Central memory CD4-positive, alpha-beta T cell (primary cell): Measurements from ENCODE around the gene RGCC.
"Not testable (repeated sequence)": the region's sequence is repeated elsewhere in the genome, so short reads cannot be mapped to it uniquely, and the experiment has no call there.

Experiments used
- DNase-seq: peaks from one replicate; pipeline ENCODE4 v3.0.0; 2022
- total RNA-seq, 3 experiments: gene quantifications; one replicate each; lab custom pipeline; 2026; lab: John Stamatoyannopoulos, UW

RGCC gene
- 98.6 to 314 (median 161) reads per million in 3 experiments for total RNA-seq

- peak; percentile 97 for DNase-seq
Measured at GRCh38 chr13:41456768-41457588, at the start of gene RGCC. TSS of gene RGCC (plus strand) at chr13:41457550. CDS start at chr13:41457708, 158 bp downstream.

GRCh38 chr13:41408121-41408520 lies 49.2 kb upstream of the RGCC start:
- DNase-seq, result no peak

- no peak for DNase-seq
Measured at GRCh38 chr13:41408746-41409145, 48.6 kb upstream of the RGCC start.

- DNase-seq, result no peak
Measured at GRCh38 chr13:41409611-41410010, 47.7 kb upstream of the RGCC start.

GRCh38 chr13:41411060-41411459 lies 46.3 kb upstream of the RGCC start:
- no peak for DNase-seq

DNA sequence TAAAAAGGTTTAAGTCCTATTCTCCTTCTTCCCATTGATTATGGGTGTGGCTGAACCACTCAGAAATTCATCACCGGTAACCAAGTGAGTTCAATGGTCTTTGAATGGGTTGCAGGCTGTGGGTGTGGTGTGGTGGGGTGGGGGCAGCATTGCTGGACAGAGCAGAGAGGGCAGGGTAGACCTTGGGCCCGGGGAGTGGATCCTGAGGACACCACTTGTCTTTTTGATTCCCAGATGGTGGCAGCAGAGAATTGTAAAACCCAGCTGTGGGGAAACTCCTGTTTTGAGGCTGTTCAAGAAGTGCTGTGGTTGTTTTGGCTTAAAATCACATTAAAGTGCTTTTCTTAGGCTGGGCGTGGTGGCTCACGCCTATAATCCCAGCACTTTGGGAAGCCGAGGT lies 45.8 kb upstream of the RGCC start:
- DNase-seq, result peak; percentile 22

DNA sequence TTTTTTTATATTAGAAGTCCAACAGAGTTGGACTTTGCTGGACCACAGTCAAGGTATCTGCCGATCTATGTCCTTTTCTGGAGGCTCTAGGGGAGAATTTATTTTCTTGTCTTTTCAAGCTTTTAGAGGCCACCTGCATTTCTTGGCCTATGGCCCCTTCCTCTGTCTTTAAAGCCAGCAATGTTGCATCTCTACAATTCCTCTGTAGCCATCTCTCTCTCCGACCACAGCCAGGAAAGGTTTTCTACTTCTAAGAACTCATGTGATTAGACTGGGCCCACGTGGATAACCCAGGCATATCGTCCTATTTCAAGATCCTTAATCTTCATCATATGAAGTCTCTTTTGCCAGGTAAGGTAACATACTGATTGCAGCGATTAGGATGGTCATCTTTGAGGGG lies 43.5 kb upstream of the RGCC start:
- no peak for DNase-seq

DNA sequence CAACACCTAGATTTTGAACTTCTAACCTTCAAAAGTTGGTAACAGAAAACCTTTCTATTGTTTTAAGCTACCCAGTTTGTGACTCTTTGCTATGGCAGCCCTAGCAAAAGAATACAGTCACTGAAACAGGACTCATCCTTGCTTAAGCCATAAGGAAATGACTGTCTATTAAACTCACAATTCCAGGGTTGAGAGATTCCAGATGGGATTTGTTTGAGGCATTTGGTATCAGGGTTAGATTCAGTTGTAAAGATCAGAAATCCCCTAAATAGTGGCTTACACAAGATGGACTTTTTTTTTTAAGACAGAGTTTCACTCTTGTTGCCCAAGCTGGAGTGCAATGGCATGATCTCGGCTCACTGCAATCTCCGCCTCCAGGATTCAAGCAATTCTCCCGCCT lies 41.1 kb upstream of the RGCC start:
- no peak for DNase-seq

GRCh38 chr13:41418027-41418426 lies 39.3 kb upstream of the RGCC start:
- DNase-seq, result no peak

- no peak for DNase-seq
Measured at GRCh38 chr13:41418731-41419130, 38.6 kb upstream of the RGCC start.

- no peak for DNase-seq
Measured at GRCh38 chr13:41419206-41419605, 38.1 kb upstream of the RGCC start.

GRCh38 chr13:41420146-41420545 lies 37.2 kb upstream of the RGCC start:
- no peak for DNase-seq

- DNase-seq, result not testable (repeated sequence)
Measured at GRCh38 chr13:41421330-41421729, 36.0 kb upstream of the RGCC start.

DNA sequence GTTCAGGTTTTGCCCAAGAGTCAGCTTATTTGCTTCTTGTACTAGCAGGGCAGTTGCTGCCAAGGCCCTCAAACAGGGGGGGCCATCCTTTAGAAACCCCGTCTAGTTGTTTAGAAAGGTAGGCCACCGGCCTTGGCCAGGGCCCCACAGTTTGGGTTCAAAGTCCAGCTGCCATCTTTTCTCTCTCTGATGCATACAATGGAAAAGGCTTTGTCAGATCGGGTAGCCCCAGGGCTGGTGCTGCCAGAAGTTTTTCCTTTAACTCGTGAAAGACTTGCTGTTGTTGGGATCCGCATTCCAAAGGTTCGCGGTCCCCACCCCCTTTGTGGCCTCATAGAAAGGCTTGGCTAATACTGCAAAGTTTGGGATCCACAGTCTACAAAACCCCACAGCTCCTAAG lies 35.4 kb upstream of the RGCC start:
- DNase-seq, result not testable (repeated sequence)

GRCh38 chr13:41423259-41423658 lies 34.1 kb upstream of the RGCC start:
- DNase-seq, result not testable (repeated sequence)

GRCh38 chr13:41424675-41425074 lies 32.7 kb upstream of the RGCC start:
- not testable (repeated sequence) for DNase-seq

DNA sequence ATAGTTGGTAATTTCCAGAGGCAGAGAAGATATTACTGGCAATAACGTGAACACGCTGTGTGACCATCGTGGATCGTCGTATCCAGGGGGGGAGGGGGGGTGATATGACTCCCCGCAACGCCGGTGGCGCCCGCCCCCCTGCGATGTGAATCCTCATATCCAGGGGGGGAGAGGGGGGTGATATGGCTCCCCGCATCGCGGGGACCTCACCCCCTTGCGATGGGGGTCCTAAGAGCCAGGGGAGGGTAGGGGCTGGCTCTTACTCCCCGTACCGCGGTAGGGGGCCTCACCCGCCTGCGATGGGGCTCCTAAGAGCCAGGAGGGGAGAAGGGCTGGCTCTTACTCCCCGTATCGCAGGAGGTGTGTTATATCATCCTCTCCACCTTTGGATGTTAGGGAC lies 31.3 kb upstream of the RGCC start:
- DNase-seq, result no peak

DNA sequence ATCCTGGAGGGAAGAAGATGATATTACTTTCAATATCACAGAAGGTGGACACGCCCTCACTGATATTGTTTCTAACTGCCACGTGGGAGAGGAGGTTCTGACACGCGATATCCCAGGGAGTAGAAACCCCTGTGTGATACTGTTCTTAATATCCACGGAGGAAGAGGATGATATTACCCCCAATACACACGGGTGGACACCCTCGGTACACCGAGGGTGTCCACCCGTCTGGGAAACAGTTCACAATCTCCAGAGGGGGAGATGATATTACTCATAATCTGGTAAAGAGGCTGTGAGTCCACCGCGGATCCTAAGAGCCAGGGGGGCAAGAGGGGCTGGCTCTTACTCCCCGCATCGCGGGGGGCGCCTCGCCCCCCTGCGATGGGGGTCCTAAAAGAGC lies 29.7 kb upstream of the RGCC start:
- DNase-seq, result no peak

- no peak for DNase-seq
Measured at GRCh38 chr13:41428155-41428554, 29.2 kb upstream of the RGCC start.

DNA sequence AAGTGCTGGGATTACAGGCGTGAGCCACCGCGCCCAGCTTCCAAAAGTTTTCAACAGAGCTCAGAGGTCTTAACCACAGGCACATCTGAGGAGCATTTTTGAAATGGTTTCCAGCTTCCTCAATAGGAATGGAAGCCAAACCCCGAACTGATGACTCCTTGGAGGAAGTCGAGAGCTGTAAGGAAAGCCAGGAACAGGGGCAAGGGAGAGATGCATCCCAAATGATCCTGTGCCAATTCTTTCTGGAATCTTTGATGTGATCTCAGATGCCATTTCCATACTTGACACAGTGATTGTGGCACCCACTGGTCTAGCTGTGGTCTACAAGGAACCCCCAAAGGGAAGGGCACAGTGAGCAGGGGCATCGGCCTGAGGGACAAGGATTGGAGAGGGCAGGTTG lies 23.3 kb upstream of the RGCC start:
- not testable (repeated sequence) for DNase-seq

- DNase-seq, result no peak
Measured at GRCh38 chr13:41434831-41435520, 22.4 kb upstream of the RGCC start.

- no peak for DNase-seq
Measured at GRCh38 chr13:41443969-41444368, 13.4 kb upstream of the RGCC start.

- no peak for DNase-seq
Measured at GRCh38 chr13:41452462-41452861, 4.9 kb upstream of the RGCC start.

GRCh38 chr13:41453620-41454019 lies 3.7 kb upstream of the RGCC start:
- no peak for DNase-seq
